HG03095 (cell line): ENCODE results near the gene RPS19BP1.
A peak's percentile ranks its signal among the peaks of the same experiment; 100 is the strongest.
"Not testable (repeated sequence)": the region's sequence is repeated elsewhere in the genome, so short reads cannot be mapped to it uniquely, and the experiment has no call there.

Source experiments
- ATAC-seq: cut with Tn5 transposase; IDR thresholded peaks from one replicate; pipeline ENCODE4 v1.9.1; 2021; ENCODE audit warnings: moderate library complexity; ENCODE audit not compliant: unreplicated experiment

Gene RPS19BP1

GRCh38 chr22:39528681-39529486 lies 3.7 kb downstream of the RPS19BP1 start:
- no peak for ATAC-seq

DNA sequence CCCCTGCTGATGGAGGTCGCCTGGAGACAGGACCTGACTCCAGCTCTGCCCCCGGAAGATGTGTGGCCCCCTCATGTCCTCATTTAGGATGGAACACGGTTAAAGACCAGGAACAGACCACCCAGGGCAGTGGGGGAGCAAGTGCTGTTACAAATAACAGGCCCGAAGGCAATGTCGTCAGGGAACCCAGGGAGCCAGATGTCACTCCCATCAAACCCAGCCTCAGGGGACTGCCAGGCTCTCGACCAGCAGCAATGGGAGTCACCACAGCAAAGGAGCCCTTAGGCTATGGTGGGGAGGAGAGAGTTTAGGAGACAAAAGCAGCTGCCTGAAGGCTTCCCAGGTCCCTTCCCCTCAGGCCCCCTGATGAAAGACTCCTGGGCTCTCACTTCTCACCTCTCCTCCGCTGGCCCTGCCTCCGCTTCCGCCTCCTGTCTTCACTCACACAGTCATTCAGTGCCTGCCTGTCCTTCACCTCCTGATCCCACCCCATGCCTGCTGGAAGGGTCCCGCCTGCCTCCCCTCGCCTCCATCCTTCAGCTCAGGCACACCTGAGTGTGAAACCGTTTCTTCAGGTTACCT lies 4.4 kb downstream of the RPS19BP1 start:
- no peak for ATAC-seq

- ATAC-seq, result no peak
These were observed 5.0 kb downstream of the RPS19BP1 start for GRCh38 chr22:39527481-39527961.

DNA sequence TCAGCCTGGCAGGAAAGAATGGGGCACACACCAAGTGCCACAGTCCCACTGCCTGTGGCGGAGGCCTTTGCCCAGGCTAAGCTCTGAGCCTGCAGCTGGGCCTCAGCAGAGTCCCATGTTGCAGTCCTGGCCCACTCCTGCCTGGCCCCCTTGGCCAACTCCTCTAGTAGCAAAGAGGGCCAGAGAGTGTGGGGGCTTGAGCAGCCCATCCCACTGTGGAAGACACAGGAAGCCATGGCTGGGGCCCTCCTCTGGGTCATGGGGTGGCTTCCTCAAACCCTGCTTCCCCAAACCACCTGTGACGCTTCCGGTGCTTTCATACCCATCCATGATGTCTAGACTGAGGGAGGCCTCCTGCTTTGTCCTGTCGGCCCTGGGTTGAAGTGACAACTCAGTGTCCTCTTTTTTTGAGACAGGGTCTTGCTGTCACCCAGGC lies 5.8 kb downstream of the RPS19BP1 start:
- no peak for ATAC-seq

DNA sequence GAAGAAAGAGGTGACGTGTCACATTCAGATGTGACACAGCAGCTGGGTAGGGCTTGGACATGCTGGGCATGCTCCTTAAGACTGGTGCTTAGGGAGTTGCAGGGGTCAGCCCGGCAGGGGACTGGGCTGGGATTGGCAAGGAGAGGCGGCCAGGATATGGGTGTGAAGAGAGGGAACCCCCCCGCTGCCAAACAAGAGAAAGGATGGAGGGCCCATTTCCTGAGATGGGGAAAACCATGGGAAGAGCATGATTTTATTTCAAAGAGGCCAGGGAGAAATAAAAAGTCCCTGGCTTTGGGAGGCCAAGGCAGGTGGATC lies 6.9 kb downstream of the RPS19BP1 start:
- no peak for ATAC-seq

- ATAC-seq, result no peak
These were observed 7.5 kb downstream of the RPS19BP1 start for GRCh38 chr22:39524753-39525657.

DNA sequence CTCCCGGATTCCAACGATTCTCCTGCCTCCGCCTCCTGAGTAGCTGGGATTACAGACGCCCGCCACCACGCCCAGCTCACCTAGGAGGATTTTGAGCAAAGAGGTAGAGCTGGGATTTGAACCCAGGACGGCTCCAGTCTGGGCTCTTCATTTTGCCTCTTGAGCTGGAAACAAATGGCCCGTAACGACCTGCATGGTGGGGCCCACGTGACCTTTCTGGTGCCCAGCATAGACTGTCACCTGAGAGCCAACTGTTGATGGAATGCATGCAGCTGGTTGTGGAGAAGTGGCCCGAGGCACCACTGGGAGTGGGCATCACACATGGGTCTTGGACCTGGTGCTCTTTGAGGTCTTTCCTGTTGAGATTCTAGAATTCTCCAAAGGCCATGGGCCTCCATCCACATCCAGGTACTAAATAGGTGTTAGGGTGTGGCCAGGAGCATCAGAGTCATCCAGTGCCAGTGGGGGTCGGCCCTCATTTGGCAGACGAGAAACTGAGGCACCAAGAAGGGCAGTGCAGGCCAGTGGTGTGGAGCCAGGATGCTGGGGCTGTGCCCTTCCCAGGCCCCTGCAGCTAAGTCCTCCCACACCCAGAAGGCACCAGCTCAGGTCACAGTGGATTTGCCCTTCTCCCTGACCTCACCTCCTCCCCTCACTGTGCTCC lies 8.3 kb downstream of the RPS19BP1 start:
- no peak for ATAC-seq

GRCh38 chr22:39522567-39523300 lies 9.8 kb downstream of the RPS19BP1 start:
- ATAC-seq, result no peak

GRCh38 chr22:39522091-39522490 lies 10.5 kb downstream of the RPS19BP1 start:
- not testable (repeated sequence) for ATAC-seq

DNA sequence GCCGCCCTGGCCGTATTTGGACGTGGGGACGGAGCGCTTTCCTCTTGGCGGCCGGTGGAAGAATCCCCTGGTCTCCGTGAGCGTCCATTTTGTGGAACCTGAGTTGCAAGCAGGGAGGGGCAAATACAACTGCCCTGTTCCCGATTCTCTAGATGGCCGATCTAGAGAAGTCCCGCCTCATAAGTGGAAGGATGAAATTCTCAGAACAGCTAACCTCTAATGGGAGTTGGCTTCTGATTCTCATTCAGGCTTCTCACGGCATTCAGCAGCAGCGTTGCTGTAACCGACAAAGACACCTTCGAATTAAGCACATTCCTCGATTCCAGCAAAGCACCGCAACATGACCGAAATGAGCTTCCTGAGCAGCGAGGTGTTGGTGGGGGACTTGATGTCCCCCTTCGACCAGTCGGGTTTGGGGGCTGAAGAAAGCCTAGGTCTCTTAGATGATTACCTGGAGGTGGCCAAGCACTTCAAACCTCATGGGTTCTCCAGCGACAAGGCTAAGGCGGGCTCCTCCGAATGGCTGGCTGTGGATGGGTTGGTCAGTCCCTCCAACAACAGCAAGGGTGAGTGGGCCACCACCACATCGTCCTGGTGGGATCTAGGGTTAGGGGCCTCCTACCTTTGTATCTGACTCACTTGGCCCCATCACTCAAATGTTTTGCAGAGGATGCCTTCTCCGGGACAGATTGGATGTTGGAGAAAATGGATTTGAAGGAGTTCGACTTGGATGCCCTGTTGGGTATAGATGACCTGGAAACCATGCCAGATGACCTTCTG lies 11.3 kb downstream of the RPS19BP1 start:
- not testable (repeated sequence) for ATAC-seq

- ATAC-seq, result peak; percentile 31
These were observed 12.1 kb downstream of the RPS19BP1 start, which contains the start of gene ATF4 for GRCh38 chr22:39520226-39521105. ATF4 (plus strand) TSS chr22:39520562; CDS start chr22:39521446, 884 bp downstream.

DNA sequence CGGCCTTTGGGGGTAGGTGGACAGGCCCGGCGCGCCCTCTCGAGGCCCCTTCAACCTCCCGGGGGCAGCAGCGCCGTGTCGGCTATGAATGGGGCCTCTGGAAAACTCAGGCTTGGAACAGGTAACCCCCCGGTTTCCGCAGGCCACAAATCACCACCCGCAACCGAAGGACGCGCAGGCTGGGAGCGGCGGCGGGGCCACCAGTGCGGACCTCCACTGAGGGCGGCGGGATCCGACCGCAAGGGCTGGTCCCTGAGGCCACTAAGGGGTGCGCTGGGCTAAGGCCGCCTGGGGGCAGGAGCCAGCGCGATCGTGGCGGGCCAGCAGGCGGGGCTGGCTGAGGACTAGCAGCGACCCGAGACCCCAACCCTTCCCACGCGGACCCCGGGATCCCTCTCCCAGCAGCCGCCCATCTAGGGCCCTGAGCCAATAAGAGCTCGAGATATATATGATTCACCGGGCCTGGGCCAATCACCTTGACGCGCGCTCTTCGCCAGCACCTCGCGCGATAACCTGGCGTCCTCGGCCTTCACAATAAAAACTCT lies 12.8 kb downstream of the RPS19BP1 start:
- peak; percentile 66 for ATAC-seq

DNA sequence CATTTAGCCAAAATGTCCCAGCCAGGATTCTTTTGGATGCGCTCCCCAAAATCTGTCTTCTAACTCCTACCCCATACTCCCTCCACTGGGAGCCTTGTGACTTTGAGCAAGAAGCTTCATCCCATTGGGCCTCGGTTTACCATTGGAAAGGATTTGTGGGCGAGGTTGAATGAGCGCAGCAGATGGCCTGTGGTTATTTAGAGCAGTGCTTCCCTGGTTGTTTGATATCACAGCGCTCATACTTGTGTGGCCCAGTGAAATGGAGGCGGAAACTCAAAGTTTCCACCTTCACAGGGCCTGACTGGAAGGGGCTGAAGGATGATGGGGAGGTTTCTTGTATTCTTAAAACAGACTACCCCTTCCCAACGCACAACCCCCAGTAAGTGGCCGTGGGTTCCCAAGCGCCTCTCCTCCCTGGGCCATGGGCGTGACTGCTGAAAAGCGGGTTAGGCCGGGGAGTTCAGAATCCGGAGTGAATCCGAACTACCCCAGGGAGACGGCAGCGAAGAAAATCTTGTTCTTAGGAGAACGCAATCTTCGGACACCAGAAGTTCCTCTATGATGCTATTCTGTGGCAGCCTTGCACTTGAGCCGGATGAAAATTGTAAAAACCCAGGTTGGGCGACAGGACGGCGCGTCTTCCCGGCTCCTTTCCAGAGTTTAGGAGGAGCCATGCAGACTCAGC lies 13.4 kb downstream of the RPS19BP1 start:
- no peak for ATAC-seq

- no peak for ATAC-seq
These were observed 14.3 kb downstream of the RPS19BP1 start for GRCh38 chr22:39518144-39518786.

DNA sequence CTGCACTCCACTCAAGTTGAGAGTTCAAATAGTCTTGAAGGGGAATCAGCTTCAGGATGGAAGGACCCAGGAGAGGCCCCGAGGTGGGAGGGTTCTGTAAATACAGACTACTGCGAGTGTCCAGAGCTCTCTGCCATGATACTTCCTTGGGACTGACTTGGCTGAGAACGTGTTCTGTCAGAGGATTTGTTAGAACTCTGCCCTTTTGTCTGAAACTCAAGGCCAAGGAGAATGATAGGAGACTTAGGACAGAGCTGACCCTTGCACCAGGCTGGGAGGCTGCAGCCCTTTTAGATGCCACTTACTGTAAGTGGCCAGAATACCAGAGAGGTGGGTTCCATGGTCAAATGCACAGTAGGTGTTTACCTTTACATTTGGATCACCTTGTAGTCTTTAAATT lies 15.1 kb downstream of the RPS19BP1 start:
- ATAC-seq, result no peak

DNA sequence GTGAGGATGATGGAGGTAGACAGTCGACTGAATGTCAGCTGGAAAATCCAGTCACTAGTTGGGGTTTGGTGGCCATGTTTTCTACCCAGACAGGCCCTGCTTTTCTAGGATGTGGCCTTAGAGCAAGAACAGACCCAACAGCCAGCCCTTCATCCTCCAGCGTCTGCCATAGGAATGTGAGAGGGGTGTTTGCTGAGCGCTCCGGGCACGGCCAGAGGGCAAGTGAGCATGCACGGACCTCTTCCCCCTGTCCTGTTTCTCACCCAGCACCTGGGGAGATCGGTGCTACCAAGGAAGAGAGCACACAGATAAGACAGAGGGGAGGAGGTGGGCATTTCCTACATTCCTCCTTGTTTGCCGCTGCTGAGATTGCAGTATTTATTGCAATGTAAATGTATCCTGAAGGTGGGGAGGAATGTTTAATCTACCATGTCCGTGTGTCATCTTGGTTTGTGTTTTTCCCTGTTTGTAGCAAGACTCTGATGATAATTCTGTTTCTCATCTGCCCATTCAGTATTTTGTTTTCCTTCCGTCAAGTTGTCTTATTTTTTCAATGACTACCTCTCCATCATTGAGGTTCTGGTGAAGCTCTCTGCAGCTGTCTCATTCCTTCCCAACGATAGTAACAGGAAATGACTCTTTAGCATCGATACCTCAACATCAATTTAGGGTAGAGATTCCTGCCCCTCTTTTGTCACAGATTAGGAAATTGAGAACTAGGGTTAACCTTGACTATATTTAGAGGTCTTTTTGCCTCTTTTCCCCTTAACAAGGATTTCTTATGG lies 17.1 kb downstream of the RPS19BP1 start:
- no peak for ATAC-seq
